Peyer's patch (tissue), 4 donors: ENCODE measurements around the gene KRI1.

Experiments
- POLR2A ChIP-seq, 2 donors: fragments of 450-650 bp; IDR thresholded peaks; one replicate each; pipeline ENCODE4 v1.5.1; 2017; ENCODE audit warnings: antibody characterized with exemption in 2 of 2, mild to moderate bottlenecking in 2 of 2, moderate library complexity in 2 of 2
- TF ChIP-seq, protein P1 (sequence below), 6 experiments: fragments of 450-650 bp in 4 of 6; fragments of 200-600 bp in 2 of 6; sonication (generic) in 1 of 6; IDR thresholded peaks; one replicate each; pipeline ENCODE4 v1.5.1; 2017 to 2019; ENCODE audit warnings: antibody characterized with exemption in 6 of 6, mild to moderate bottlenecking in 3 of 6, moderate library complexity in 1 of 6

- TF ChIP-seq, protein P1, sequence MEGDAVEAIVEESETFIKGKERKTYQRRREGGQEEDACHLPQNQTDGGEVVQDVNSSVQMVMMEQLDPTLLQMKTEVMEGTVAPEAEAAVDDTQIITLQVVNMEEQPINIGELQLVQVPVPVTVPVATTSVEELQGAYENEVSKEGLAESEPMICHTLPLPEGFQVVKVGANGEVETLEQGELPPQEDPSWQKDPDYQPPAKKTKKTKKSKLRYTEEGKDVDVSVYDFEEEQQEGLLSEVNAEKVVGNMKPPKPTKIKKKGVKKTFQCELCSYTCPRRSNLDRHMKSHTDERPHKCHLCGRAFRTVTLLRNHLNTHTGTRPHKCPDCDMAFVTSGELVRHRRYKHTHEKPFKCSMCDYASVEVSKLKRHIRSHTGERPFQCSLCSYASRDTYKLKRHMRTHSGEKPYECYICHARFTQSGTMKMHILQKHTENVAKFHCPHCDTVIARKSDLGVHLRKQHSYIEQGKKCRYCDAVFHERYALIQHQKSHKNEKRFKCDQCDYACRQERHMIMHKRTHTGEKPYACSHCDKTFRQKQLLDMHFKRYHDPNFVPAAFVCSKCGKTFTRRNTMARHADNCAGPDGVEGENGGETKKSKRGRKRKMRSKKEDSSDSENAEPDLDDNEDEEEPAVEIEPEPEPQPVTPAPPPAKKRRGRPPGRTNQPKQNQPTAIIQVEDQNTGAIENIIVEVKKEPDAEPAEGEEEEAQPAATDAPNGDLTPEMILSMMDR (IDR thresholded peaks at IDR 0.05): no peak
- TF ChIP-seq POLR2A (IDR thresholded peaks at IDR 0.05): no peak
Observed at GRCh38 chr19:10532457-10532856, 33.4 kb downstream of the KRI1 start.
